ENCODE measurements around the gene KRTAP25-1.

KRTAP25-1 gene

GRCh38 chr21:30289215-30289614, at the start of gene KRTAP25-1:
TSS of gene KRTAP25-1 (minus strand) at chr21:30289514. CDS start at chr21:30289490, 24 bp downstream.
- DNase-seq (ENCODE audit: low spot score) = no peak

- no peak for DNase-seq (ENCODE audit: low spot score)
These were observed 49.4 kb upstream of the KRTAP25-1 start for GRCh38 chr21:30338717-30339116.

- no peak for DNase-seq (ENCODE audit: low spot score)
These were observed 48.5 kb upstream of the KRTAP25-1 start for GRCh38 chr21:30337772-30338171.

GRCh38 chr21:30337276-30337744, 48.0 kb upstream of the KRTAP25-1 start, which contains the start of gene KRTAP27-1:
TSS of gene KRTAP27-1 (minus strand) at chr21:30337694. CDS start at chr21:30337668, 26 bp downstream.
- no peak for DNase-seq (ENCODE audit: low spot score)

GRCh38 chr21:30336596-30336995, 47.3 kb upstream of the KRTAP25-1 start:
- DNase-seq (ENCODE audit: low spot score) = no peak

GRCh38 chr21:30333736-30334135, 44.4 kb upstream of the KRTAP25-1 start:
- DNase-seq (ENCODE audit: low spot score) = no peak

- no peak for DNase-seq (ENCODE audit: low spot score)
These were observed 43.4 kb upstream of the KRTAP25-1 start for GRCh38 chr21:30332681-30333080.

- no peak for DNase-seq (ENCODE audit: low spot score)
These were observed 40.0 kb upstream of the KRTAP25-1 start for GRCh38 chr21:30329203-30329875.

- no peak for DNase-seq (ENCODE audit: low spot score)
These were observed 37.1 kb upstream of the KRTAP25-1 start for GRCh38 chr21:30326390-30326789.

- DNase-seq (ENCODE audit: low spot score) = no peak
These were observed 30.9 kb upstream of the KRTAP25-1 start, which contains the start of gene KRTAP26-1 for GRCh38 chr21:30320215-30320614. TSS of gene KRTAP26-1 (minus strand) at chr21:30320315. CDS start at chr21:30320035, 280 bp downstream.

- DNase-seq (ENCODE audit: low spot score) = no peak
These were observed 26.4 kb upstream of the KRTAP25-1 start for GRCh38 chr21:30315701-30316100.

GRCh38 chr21:30306884-30307283, 17.6 kb upstream of the KRTAP25-1 start:
- no peak for DNase-seq (ENCODE audit: low spot score)

- DNase-seq (ENCODE audit: low spot score) = no peak
These were observed 15.8 kb upstream of the KRTAP25-1 start for GRCh38 chr21:30305136-30305535.

GRCh38 chr21:30282850-30283249, 6.5 kb downstream of the KRTAP25-1 start, which contains the start of gene KRTAP24-1:
TSS of gene KRTAP24-1 (minus strand) at chr21:30282950. CDS start at chr21:30282932, 18 bp downstream.
- DNase-seq (ENCODE audit: low spot score) = no peak

GRCh38 chr21:30271611-30272010, 17.7 kb downstream of the KRTAP25-1 start:
- no peak for DNase-seq (ENCODE audit: low spot score)

- DNase-seq (ENCODE audit: low spot score) = no peak
These were observed 18.2 kb downstream of the KRTAP25-1 start for GRCh38 chr21:30271156-30271555.

GRCh38 chr21:30269803-30270530, 19.3 kb downstream of the KRTAP25-1 start:
- no peak for DNase-seq (ENCODE audit: low spot score)

- DNase-seq (ENCODE audit: low spot score) = peak; percentile 3
These were observed 20.6 kb downstream of the KRTAP25-1 start for GRCh38 chr21:30268608-30269197.

- DNase-seq (ENCODE audit: low spot score) = no peak
These were observed 31.5 kb downstream of the KRTAP25-1 start for GRCh38 chr21:30257773-30258172.

- DNase-seq (ENCODE audit: low spot score) = no peak
These were observed 33.2 kb downstream of the KRTAP25-1 start for GRCh38 chr21:30256100-30256499.

GRCh38 chr21:30255679-30256078, 33.6 kb downstream of the KRTAP25-1 start:
- DNase-seq (ENCODE audit: low spot score) = no peak

- no peak for DNase-seq (ENCODE audit: low spot score)
These were observed 37.5 kb downstream of the KRTAP25-1 start for GRCh38 chr21:30251781-30252180.

GRCh38 chr21:30249936-30250335, 39.4 kb downstream of the KRTAP25-1 start:
- no peak for DNase-seq (ENCODE audit: low spot score)

All from globus pallidus (tissue), 1 donor.